VCaP (cell line): Measurements from ENCODE around the gene CYSRT1.

Source experiments
- H3K27ac ChIP-seq: fragments of 450-650 bp; 2 replicates; pipeline ENCODE4 v1.5.1; 2017
- TF ChIP-seq, protein P1 (sequence below): fragments of 450-650 bp; conservative IDR thresholded peaks from 2 replicates; pipeline ENCODE4 v1.5.1; 2017; ENCODE audit warnings: mild to moderate bottlenecking, moderate library complexity

CYSRT1 gene

DNA sequence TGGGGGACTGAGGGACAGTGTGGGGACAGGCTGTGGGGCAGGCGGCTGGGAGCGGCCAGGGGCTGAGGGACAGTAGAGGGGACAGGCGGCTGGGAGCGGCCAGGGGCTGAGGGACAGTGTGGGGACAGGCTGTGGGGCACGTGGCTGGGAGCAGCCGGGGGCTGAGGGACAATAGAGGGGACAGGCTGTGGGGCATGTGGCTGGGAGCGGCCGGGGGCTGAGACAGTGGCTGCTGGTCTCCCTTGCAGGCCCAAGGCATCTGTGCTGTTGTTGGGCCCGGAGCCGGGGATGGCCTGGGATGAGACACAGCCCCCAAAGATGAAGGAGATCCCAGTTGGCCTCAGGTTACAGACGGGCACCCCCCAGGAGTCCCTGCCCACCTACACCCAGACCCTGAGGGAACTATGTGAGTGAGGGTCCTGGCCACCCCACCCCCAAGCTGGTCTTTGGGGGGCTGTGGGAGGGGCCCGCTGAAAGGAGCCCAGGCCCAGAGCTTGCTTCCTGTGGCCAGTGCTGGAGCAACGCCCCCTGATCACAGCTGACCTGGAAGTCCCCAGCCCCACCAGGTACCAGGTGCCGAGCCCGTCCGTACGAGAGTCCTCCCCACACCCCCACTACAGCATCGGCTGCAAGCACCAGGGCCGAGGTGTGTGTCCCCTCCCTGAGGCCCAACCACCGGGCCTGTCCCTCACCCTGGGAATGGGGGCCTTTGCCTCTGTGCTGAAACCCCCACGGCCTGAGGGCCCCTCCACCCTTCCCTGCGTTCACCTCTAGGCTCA, 26.7 kb downstream of the CYSRT1 start:
- H3K27ac ChIP-seq = no peak overlapping the region

DNA sequence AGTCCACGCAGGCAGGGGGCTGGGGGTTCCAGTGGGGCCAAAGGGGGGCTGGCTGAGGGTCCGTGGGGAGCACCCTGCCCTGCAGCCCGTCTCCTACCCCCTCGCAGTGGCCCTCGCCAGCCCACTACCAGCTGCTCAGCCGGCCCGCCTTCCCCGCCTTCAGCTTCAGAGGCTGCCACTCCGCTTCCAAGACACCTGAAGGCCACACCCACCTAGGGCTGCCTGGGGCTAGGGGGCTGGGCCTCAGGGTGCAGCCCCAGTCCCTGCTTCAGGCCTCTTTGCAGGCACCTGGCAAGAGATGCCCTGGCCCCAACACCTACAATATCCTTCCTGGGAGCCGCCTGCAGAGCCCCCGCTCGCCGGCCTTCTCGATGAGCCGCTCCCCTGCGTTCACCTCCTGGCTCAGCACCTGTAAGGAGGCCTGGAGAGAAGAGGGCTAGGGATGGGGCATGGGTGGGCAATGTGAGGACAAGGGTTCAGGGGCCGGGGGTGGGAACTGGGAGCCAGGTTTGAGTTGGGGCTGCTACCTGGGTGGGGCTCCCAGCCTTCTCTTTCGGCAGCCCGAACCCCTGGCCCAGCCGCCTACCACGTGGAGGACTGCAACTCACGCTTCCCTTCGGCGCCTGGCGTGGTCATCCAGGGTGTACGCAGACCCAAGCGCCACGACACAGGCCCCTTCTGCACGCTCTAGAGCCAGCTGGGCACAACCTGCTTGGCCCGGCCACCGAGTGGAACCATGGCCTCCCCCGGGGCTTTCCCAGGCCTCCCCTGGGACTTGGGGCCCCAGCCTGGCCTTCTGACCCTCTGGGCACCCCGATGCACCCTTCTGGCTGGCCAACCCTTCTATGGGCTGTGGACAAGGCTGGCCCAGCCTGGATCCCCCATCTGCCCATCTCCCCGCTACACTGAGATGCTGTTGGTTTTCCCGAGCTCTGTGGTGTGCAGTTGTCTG, 27.9 kb downstream of the CYSRT1 start:
- no peak overlapping the region for H3K27ac ChIP-seq
- TF ChIP-seq, protein P1, sequence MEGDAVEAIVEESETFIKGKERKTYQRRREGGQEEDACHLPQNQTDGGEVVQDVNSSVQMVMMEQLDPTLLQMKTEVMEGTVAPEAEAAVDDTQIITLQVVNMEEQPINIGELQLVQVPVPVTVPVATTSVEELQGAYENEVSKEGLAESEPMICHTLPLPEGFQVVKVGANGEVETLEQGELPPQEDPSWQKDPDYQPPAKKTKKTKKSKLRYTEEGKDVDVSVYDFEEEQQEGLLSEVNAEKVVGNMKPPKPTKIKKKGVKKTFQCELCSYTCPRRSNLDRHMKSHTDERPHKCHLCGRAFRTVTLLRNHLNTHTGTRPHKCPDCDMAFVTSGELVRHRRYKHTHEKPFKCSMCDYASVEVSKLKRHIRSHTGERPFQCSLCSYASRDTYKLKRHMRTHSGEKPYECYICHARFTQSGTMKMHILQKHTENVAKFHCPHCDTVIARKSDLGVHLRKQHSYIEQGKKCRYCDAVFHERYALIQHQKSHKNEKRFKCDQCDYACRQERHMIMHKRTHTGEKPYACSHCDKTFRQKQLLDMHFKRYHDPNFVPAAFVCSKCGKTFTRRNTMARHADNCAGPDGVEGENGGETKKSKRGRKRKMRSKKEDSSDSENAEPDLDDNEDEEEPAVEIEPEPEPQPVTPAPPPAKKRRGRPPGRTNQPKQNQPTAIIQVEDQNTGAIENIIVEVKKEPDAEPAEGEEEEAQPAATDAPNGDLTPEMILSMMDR = no peak

More for the DNA sequence above, 26.7 kb downstream of the CYSRT1 start:
- TF ChIP-seq, protein P1 = no peak

DNA sequence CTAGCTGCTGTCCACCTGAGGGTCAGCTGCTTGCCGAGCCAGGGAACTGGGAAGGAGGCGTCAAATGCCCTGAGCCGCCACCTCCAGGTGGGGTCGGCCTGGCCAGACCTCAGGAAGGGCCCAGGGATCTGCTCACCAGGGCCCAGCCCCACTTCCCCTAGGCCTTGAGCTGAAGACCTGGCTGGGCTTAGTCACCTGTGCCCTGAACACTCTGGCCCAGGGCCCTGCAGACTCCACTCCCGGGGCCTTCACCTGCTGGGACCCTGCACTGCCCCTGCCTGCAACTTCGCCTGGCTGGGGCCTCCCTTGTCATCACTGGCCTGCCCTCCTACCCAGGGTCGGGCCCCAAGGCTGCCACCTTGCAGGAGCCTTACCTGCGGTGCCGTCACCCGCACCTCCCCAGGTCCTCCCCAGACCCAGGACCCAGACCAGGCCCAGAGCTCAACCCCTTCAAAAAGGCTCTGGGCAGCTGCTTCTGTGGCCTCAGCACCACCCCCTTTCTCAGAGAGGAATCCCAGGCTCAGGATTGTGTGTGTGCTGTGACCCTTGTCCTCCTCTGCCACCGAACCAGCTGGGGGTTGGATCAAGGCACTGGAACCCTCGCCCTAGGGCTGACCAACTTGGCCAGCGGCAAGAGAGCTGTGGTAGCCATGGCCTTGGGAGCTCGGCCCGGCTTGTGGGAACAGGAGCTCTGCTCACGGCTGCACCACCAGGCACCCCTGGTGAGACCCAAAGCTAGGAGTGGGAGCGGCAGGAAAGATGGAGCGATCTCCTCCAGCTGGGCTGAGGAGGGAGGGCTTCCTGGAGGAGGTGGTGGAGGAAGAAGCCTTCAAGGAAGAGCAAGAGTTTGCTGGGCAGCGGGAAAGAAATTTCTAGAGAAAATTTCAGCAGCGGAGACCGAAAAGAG, 29.0 kb downstream of the CYSRT1 start:
- TF ChIP-seq, protein P1 = no peak
- peak overlapping the region; percentile 91 for H3K27ac ChIP-seq

GRCh38 chr9:137254624-137255447, 29.9 kb downstream of the CYSRT1 start, which contains the start of gene NELFB:
Gene NELFB (plus strand): TSS chr9:137255327.
- H3K27ac ChIP-seq = peak within 1 kb of the TSS; percentile 91
- TF ChIP-seq, protein P1 = peak; percentile 16

GRCh38 chr9:137255448-137256114, 30.6 kb downstream of the CYSRT1 start:
- TF ChIP-seq, protein P1 = no peak
- peak overlapping the region; percentile 91 for H3K27ac ChIP-seq

- peak overlapping the region; percentile 91 for H3K27ac ChIP-seq
- TF ChIP-seq, protein P1 = no peak
These were observed 31.4 kb downstream of the CYSRT1 start for GRCh38 chr9:137256362-137256761.
